ENCODE measurements around the gene RPA1.
A peak's percentile ranks its signal among the peaks of the same experiment; 100 is the strongest.
"Not testable (repeated sequence)": the region's sequence is repeated elsewhere in the genome, so short reads cannot be mapped to it uniquely, and the experiment has no call there.

The RPA1 gene

DNA sequence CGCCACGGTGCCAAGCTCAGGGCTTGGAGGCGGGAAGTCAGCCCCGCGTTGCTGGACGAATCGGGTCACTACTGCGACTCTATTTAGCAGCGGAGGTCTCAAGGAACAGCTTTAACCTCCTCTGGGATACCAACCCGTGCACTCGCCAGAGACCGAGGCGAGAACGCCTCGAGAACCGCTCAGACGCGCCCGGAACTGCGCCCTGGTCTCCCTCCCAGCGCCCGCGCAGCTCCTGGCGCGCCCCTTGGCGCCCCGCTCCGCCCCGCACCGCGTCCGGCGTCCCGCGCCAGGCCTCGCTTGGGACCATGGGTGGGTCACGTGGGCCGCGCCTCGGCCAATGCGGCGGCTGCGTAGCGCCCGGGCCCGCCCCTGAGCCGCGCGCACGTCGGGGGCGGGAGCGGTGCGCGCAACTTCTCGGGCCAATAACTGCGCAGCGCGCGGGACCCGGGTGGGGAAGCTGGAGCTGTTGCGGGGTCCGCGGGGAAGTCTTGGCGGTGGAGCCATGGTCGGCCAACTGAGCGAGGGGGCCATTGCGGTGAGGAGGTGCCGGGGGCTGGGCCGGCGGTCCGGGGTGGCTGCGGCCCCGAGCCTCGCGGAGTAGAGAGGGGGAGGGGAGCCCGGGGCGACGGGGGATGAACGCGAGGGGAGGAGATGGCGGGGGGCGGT is at the start of gene RPA1, which contains the start of gene SMYD4:
Gene RPA1, plus strand, starts transcription at position 414 of the 666 bp plus-strand sequence. Its CDS starts 89 bp downstream, at position 503.
Gene SMYD4, minus strand, starts transcription at position 311 of the 666 bp plus-strand sequence. CDS start 1,908 bp downstream, outside the sequence.
- DNase-seq (ENCODE audit: extremely low spot score, insufficient read length, low read depth), result peak; percentile 82
- FAIRE-seq, result peak; percentile 95

DNA sequence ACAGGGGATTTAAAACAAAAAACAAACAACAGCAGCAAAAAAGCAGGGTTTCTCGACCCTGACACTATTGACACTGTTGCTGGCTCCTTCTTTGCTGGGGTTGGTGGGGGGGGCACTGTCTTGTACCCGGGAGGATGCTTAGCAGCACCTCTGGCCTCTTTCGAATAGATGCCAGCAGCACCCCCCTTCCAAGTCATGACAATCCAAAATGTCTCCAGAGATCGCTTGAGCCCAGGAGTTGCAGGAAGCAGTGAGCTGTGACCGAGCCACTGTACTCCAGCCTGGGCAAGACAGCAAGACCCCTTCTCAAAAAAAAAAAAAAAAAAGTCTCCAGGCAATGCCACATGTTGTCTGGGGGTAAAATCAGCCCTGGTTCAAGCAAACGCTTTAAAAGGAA is 47.6 kb upstream of the RPA1 start:
- FAIRE-seq (no peak), DNase-seq (ENCODE audit: extremely low spot score, insufficient read length, low read depth) (no peak)

DNA sequence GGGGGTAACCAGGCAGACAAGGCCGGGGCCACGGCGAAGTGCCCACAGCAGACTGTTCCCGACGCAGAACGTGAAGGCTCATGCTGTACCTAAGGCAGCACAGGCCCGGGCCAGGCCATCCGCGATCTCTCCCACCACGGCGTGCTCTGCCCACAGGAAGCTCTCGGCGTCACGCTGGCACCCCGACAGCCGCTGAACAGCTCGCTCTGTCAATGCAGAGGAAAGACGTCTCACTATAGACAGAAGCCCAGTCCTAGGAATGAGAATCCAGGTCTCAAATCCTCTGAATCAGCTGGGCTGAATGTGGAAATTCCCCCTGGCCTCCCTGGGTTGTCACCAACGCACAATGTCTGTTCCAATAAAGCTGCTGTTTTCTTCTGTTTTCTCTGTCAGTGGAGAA is 46.5 kb upstream of the RPA1 start:
- FAIRE-seq (no peak), DNase-seq (ENCODE audit: extremely low spot score, insufficient read length, low read depth) (no peak)

DNA sequence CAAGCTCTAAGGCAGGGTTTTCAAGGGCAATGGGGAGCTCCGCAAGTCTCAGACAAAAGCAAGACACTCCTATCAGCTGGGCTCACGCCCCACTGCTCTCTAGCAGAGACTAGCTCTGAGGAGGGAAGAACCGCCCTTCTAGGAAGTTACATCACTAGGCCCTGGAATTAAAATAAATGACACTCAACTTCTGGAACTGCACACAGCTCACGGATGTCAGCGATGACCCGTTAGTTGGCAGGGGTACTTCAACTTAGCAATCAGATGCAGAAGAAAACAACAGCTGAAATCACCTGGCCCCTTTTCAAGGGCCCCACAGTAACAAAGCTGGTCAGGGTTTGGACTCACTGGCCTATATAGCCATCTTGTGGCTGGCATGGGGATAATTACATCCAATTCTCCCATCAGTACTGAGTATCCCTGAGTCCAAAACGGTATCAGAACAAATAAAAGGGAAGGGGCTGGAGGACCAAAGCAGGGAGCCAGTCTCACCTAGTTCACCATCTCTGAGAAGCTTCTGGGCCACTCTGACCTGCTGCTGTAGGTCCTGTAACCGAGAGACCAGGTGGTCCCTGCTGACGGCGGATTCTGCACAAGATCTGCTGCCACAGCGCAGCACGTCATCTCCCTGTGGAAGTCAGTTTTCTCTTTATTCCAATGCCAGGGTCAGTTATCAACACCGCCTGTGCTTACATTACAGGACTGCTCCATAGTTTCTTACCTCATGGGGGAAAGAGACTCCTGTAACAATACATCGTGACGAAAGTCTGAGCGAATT is 45.8 kb upstream of the RPA1 start:
- FAIRE-seq (peak; percentile 78), DNase-seq (ENCODE audit: extremely low spot score, insufficient read length, low read depth) (no peak)

DNA sequence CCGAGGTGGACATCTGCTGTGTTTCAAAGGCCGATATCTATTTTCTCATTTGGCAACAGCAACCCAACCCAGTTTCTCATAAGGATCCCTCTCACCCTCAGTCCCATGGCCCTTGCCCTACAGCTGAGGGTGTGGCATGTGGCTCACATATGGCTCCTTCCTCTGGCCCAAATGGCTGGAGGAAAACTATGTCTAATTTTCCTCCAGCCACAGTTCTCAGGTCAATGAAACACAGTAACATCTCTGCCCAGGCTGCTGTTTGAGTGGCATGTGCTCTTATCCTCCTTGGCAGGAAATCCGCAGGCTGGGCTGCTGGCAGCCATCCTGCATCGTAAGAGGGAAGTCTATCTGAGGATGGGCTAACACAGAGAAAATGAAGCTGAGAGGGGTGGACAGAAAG is 43.9 kb upstream of the RPA1 start:
- no peak for DNase-seq (ENCODE audit: extremely low spot score, insufficient read length, low read depth)
- no peak for FAIRE-seq

DNA sequence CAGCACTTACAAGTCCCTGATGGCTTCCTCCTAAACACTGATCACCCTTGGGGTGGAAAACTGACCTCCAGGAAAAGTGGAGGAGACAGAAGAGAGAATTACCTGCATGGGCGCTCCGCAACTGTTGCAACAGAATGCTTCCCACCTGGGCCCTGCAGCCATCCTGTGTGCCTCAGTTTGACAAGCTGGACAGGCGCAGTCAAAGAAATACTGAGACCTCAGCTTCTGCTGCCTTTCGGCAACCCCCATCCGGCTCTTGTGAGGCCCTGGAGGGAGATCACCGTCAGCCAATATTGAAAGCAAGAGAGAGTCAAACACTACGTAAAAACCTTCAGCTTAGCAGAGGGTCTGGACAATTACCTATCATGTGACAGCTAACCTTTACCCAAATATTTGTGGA is 43.1 kb upstream of the RPA1 start:
- FAIRE-seq, result no peak
- DNase-seq (ENCODE audit: extremely low spot score, insufficient read length, low read depth), result no peak

DNA sequence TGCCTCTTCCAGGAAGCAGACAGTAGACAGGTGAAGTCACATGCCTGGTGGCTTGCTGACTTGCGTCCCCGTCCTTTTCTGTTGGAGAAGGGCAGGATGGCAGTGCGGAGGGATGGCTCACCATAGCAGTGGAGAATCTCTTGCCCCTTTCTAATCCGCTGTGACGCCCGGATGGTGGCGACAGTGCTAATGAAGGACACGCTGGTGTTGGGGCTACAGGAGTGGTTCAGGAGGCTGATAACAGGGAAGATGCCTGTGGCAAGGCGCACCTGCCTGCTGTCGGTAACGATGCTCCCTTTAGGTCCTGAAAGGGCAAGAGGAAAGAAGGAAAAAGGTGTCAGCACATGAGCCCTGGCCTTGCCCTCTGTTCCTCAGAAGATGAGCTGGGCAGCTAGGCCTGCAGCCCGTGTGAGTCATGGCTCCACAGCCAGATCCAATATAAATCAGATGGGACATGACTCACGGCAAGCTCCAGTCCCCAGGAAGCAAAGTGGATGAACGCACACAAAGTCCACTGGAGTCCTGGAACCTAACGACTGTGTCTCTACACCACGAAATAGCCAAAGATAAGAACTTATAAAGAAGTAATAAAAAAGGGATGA is 42.4 kb upstream of the RPA1 start:
- FAIRE-seq (no peak), DNase-seq (ENCODE audit: extremely low spot score, insufficient read length, low read depth) (no peak)

DNA sequence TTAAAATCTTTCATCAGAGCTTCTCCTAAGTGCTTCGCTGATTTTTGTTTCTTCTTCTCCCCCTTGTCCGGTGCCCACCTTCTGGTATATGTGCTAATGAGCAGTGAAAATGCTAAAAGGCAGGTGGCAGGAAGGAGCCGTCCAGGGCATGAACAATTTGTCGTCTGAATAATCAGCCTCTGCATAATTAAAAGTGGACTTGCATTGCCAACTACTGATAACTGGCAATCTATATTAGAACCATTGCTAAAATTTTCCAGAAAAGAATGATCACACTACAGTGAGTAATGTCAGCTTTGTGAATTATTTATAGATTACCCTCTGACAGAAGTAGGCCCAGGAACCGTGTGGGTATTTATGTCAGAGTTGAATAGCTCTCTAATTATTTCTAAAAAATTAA is 39.9 kb upstream of the RPA1 start:
- FAIRE-seq (no peak), DNase-seq (ENCODE audit: extremely low spot score, insufficient read length, low read depth) (no peak)

DNA sequence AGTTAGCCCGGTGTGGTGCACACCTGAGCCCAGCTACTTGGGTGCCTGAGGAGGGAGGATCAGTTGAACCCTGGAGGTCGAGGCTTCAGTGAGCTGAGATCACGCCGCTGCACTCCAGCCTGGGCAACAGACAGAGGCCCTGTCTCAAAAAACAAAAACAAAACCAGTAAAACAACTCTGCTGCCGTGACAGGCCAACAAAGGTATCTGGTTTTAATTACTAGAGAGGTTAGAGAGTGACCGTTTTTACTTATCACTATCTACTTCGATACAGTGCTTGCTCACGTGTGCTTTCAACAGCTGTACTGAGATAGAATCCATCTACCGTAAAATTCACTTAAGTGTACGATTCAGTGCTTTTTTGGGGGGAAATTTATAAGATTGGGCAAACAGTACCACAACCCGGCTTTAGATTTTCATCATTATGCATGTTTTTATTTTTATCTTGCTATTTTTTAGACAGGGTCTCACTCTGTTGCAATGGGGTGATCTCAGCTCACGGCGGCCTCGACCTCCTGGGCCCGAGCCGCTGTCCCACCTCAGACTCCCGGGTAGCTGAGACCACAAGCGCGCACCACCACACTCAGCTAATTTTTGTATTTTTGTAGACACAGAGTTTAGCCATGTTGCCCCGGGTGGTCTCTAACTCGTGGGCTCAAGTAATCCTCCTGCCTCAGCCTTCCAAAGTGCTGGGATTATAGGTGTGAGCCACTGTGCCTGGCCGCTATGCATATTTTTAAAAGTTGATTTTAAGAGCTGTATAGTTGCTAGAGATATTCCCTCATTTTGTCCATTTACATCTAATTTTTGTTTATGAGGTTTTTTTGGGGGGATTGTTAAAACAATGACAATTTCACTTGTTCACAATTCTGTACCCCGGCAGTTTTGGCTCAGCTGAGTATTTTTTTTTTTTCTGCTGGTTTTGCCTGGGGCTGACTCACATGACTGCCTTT is 37.0 kb upstream of the RPA1 start:
- FAIRE-seq, result no peak
- DNase-seq (ENCODE audit: extremely low spot score, insufficient read length, low read depth), result no peak

DNA sequence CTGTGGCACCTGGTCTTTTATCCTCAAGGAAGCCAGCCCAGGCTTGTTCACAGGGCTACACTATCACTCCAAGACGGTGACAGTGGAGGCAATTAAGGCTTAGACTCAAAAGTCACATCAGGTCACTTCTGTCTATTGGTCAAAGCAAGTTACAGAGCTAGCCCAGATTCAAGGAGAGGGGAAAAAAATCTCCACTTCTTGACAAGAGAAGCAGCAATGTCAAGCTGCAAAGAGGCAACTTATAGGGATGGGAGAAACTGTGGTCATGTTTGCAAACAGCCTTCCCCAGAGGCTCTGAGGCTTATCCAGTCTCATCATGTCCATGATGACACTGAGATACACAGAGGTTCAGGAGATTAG is 36.4 kb upstream of the RPA1 start:
- DNase-seq (ENCODE audit: extremely low spot score, insufficient read length, low read depth) (no peak), FAIRE-seq (no peak)

DNA sequence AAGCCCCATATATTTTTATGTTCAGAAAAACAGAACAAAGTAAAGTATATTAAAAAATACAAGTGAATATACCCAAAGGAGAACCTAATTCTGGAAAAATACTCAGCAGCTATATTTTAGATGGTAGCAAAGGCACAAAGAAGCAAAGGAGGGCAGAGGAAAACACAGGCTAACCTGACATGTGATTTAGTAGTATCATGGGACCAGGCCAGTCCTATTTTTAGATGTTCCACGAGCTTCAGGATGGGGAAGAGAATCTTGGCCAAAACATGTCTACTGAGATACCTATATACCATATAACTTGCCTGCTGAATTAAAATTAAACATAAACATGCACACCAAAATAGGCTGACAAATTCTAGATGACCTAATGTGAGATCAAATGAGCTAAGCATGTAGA is 33.0 kb upstream of the RPA1 start:
- DNase-seq (ENCODE audit: extremely low spot score, insufficient read length, low read depth) (no peak), FAIRE-seq (no peak)

DNA sequence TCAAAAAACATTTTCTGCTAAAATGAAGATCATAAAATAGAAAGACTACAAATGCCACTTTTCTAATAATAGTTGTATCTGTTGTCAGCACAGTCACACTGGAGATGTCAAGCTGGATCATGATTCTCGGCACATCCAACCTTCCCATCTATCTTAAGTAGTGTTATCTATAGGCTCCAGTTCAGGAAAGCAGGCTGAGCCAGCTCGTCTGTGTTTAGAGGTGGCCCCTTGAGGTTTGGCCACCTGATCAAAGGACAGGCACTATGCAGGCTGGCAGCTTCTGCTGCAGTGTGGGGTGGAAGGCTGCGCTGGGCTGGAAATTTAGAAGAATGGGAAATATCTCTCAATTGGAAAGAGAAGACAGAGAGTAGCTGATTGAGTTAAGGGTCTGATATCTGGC is 32.5 kb upstream of the RPA1 start:
- FAIRE-seq, result no peak
- DNase-seq (ENCODE audit: extremely low spot score, insufficient read length, low read depth), result no peak

DNA sequence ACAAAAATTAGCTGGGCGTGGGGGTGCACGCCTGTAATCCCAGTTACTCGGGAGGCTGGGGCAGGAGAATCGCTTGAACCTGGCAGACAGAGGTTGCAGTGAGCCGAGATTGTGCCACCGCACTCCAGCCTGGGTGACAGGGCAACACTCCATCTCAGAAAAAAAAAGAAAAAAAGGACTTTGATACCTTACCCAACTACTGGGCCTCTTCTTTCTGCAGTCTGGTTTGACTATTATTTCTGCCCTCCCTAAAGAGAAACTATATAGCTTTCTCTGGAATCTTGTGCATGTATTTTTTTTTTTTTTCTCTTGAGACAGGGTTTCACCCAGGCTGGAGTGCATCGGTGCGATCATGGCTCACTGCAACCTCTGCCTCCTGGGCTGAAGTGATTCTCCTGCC is 32.0 kb upstream of the RPA1 start:
- not testable (repeated sequence) for DNase-seq (ENCODE audit: extremely low spot score, insufficient read length, low read depth); FAIRE-seq

DNA sequence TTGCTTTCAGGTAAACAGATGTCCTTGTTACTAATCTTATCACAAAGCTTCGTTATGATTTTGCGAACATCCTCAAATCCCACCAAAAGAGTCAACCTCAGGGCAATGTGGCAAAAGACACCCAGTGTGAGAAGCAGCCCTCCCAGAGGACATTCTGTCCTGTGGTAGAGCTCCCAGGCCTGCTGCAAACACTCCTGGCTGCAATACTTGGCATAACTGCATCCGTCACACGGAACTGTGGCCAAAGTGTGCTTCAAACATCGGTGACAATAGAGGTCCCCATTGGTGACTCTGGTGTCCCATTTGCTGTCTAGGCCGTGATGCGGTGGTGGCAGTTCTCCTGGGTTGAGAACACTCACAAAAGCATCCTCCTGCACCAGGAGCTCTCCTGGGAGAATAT is 29.6 kb upstream of the RPA1 start:
- DNase-seq (ENCODE audit: extremely low spot score, insufficient read length, low read depth), result no peak
- FAIRE-seq, result no peak

DNA sequence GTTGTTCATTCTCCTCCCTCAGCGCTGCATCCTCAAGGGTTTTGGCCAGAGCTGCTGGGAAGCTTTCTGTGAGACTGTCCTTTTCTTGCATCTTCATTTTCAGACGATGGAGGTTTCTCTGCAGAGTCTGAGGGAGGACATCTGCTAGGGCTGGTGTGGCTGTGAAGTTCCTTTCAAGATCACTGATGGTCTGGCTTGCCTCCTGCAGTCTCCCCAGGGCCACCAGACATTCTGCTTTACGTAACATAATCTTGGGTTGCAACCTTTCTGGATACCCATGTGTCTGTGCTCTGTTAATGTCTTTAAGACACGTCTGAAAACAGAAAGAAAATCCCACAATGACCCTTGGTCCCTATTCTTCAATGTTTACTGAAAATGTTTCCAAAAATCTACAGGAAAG is 29.1 kb upstream of the RPA1 start:
- FAIRE-seq, result no peak
- no peak for DNase-seq (ENCODE audit: extremely low spot score, insufficient read length, low read depth)

DNA sequence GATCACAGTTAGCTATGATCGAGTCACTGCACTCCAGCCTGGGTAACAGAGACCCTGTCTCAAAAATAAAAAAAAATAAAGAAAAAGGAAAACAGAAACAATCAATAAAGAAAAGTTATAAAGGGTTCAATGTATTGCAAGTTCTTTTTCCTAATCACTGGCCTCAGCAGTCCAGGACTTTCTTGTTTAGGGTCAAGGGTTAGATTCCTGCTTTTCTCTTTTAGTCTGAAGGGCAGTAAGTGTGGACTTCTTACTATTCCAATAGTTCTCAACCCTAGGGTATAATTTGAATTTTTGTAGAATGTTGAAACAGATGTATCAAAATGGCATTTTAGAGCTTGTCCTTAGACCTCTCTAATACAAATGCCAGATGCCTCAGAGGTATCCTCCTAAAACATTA is 27.4 kb upstream of the RPA1 start:
- FAIRE-seq, result no peak
- DNase-seq (ENCODE audit: extremely low spot score, insufficient read length, low read depth), result no peak

DNA sequence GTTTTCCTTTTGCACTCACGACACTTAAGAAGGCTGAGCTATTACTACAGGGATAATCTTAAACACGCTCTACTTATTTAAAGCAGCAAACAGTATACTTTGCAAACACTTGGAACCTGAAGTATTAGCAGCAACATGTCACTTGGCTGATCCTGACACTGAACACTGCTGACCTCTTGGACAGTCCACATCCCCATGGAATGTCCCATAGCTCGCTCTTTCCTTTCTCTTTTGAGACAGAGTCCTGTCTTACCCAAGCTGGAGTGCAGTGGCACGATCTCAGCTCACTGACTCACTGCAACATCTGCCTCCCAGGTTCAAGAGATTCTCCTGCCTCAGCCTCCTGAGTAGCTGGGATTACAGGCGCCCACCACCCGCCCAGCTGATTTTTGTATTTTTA is 26.5 kb upstream of the RPA1 start:
- FAIRE-seq (no peak), DNase-seq (ENCODE audit: extremely low spot score, insufficient read length, low read depth) (no peak)

DNA sequence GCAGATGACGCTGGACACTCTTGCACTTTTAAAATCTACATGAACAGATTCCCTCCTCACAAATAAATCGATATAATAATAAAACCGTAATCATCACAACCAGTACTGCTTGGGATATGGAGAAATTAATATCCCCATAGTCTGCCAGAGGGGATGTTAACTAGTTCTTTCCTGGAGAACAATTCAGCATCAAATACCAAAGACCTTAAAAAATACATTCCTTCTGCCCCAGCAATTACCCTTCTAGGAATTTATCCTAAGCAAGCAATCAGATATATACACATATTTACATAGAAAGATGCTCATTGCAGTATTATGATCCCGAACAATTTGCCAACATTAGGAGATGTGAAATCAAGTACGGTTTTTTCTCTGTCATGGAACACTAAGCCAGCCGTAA is 21.9 kb upstream of the RPA1 start:
- DNase-seq (ENCODE audit: extremely low spot score, insufficient read length, low read depth) (no peak), FAIRE-seq (no peak)

DNA sequence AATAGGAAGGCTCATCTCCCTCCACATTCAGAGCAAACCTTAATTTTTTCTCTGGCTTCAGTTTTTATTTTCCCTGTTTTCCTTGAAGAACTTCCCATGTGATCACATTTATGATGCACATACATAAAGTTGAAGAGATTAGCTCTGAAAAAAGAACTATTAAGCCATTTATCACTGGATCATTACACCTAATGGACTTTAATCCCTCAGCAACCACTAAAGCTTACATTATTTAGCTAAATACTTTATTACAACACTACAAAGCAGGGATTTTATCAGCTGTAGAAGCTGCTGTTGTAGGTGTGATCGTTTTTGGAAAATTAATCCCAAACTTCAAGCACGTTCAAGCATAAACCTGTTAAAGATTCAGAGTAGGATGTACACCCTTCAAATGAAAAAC is 21.2 kb upstream of the RPA1 start:
- DNase-seq (ENCODE audit: extremely low spot score, insufficient read length, low read depth), result no peak
- no peak for FAIRE-seq

DNA sequence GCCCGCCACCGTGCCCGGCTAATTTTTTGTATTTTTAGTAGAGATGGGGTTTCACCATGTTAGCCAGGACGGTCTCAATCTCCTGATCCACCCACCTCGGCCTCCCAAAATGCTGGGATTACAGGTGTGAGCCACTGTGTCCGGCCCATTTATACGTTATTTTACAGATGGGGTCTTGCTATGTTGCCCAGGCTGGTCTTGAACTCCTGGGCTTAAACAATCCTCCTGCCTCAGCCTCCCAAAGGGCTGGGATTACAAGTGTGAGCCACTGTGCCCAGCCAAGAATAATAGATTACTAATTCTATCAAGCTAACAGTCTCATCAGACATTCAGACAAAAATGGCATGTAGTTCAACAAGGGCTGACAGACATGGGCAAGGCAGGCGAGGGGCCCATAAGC is 20.0 kb upstream of the RPA1 start:
- not testable (repeated sequence) for FAIRE-seq; DNase-seq (ENCODE audit: extremely low spot score, insufficient read length, low read depth)
